Lower leg skin (tissue), 3 donors: ENCODE results near the gene PLXNA2.

Source experiments
- CTCF ChIP-seq, 3 donors: fragments of 450-650 bp; IDR thresholded peaks; one replicate each; pipeline ENCODE4 v1.5.1; 2016; ENCODE audit warnings: antibody characterized with exemption in 3 of 3, mild to moderate bottlenecking in 3 of 3, moderate library complexity in 2 of 3
- POLR2A ChIP-seq, 2 donors: fragments of 450-650 bp; IDR thresholded peaks; one replicate each; pipeline ENCODE4 v1.6.1; 2016 to 2017; ENCODE audit warnings: antibody characterized with exemption in 2 of 2, mild to moderate bottlenecking in 1 of 2, moderate library complexity in 1 of 2

GRCh38 chr1:207984831-207985572 is 259.2 kb downstream of the PLXNA2 start:
- no peak for TF ChIP-seq CTCF (IDR thresholded peaks at IDR 0.05)
- TF ChIP-seq POLR2A (IDR thresholded peaks at IDR 0.05): no peak
